NOMO-1 treated with DMSO at 0.1 percent for 48 hours (cell line): ENCODE results near the gene SLAMF8.

ENCODE experiments used
- DNase-seq: peaks from one replicate; lab custom pipeline; 2025; ENCODE audit not compliant: unreplicated experiment; lab: John Stamatoyannopoulos, UW

Gene SLAMF8

GRCh38 chr1:159868766-159869165 is 42.1 kb downstream of the SLAMF8 start:
- no peak for DNase-seq

GRCh38 chr1:159869173-159869572 is 42.5 kb downstream of the SLAMF8 start:
- DNase-seq, result no peak

GRCh38 chr1:159869607-159870006 is 42.9 kb downstream of the SLAMF8 start:
- no peak for DNase-seq

- DNase-seq, result no peak
Measured at GRCh38 chr1:159870704-159871103, 44.0 kb downstream of the SLAMF8 start.

DNA sequence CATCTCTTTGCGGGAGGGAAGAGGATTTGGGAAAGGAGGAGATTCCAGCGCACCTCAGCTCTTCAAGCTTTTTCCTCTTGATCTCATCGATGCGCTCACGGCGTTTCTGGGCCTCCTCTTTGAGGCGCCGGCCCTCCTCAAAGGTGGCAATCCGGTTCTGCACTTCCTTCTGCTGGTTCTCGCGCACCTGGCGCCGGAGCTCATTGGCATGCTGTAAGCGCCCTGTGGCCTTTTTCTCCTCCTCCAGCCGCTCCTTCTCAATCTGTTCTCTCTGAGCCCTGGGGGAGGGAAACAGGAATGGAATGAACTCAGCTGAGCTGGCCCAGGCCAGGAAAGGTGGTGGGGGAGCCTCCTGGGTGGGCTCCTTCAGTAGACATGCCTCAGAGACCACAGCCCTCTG is 46.2 kb downstream of the SLAMF8 start:
- DNase-seq, result no peak

DNA sequence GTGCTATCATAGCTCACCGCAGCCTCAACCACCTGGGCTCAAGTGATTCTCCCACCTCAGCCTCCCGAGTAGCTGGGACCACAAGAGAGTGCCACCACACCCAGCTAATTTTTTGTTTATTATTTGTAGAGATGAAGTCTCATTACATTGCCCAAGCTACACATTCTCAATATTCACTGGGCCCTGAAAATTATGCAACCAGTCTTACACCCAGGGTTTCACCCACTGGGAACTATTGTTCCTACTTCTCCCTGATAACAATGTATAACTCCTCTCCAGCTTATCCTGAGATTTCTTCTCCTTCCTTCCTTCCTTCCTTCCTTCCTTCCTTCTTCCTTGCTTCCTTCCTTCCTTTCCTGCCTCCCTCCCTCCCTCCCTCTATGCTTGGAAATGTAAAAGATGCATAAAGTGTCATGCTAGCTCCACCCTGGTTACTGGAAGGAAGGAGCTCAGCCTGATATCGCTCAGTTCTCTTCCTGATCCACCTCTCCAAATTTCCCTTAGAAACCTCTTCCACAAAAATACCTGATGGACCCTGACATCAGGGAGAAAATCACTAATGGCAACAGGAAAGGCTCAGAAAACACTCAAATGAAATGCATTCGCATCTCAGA is 47.0 kb downstream of the SLAMF8 start:
- DNase-seq, result no peak

GRCh38 chr1:159877695-159878444 is 51.2 kb downstream of the SLAMF8 start:
- DNase-seq, result no peak

DNA sequence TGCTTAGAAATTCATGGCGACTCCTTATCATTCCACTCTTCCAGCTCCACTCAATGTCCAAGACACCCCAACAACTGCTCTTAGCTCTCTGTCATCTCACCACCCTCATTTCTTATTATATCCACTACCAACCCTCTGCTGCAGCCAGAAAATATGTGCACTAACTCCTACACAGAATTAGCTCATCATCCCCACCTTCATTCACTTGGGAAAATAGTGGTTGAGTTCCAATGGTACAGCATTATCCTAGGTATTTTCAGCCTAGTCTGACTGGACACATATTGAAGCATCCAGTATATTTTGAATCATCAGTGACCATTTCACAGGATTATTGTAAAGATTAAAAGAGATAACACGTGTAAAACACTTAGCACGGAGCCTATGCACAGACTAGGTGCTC is 52.5 kb downstream of the SLAMF8 start:
- DNase-seq, result no peak

GRCh38 chr1:159879977-159880376 is 53.3 kb downstream of the SLAMF8 start:
- peak; percentile 86 for DNase-seq

- DNase-seq, result peak; percentile 41
Measured at GRCh38 chr1:159880430-159880829, 53.8 kb downstream of the SLAMF8 start.

GRCh38 chr1:159881622-159882526 is 55.2 kb downstream of the SLAMF8 start:
- no peak for DNase-seq

DNA sequence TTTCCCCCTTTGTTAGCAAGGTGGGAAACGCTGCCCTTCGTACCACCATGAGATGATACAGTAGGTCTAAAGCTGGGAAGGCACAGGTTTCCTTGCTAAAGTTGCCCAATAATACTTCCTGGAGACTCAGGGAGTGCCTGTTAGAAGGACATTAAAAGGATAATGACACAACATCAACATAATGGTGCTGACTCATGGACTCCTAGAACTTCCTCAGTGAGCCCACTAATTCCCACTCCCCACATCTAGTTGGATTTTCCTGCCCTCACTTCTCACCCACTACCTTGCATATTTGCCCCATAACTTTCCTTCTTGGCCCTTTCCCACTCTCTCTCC is 55.8 kb downstream of the SLAMF8 start:
- peak; percentile 29 for DNase-seq

DNA sequence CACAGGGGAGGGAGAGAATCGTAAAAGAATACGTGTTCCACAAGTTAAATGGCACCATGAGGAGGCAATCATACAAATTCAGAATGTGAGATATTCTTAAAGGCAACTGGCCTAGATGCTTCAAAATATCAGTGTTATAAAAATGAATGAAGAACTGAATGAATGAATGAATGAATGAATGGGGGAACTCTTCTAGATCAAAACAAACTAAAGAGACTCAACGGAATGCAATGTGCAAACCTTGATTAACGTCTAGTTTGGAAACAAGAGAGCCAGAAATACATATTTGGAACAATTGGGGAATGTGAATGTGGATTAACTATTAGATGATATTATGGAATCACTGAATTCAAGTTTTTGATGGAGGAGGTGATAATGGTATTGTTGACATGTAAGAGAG is 56.5 kb downstream of the SLAMF8 start:
- no peak for DNase-seq

DNA sequence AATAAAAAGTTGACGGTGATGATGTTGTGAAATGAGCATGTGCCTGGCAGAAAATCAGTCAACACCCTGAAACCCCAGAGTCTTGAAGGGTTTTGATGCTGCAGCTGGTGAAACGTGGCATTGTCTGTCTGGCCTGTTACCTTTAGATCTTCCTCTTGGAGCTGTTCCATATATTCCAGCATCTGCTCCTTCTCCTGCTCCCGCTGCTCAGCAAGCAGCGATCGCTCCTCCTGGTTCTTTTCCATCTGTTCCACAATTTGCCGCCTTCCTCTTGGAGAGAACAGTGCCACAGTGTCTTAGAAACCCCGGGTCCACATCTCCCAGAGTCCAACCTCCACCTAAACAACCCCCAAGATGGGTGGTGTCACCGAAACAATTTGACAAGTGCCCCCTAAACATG is 57.6 kb downstream of the SLAMF8 start:
- DNase-seq, result no peak
